ENCODE data around the gene RTN4. TPM values are rescaled to one million over a fixed set of nuclear protein-coding genes. Genes with fewer than 3 reads are reported as not detected.

The RTN4 gene
- polyA plus RNA-seq, 1 donor (not counting 4 experiments of a cell fraction or from before 2014, with no cell fraction given) = 406 TPM

DNA sequence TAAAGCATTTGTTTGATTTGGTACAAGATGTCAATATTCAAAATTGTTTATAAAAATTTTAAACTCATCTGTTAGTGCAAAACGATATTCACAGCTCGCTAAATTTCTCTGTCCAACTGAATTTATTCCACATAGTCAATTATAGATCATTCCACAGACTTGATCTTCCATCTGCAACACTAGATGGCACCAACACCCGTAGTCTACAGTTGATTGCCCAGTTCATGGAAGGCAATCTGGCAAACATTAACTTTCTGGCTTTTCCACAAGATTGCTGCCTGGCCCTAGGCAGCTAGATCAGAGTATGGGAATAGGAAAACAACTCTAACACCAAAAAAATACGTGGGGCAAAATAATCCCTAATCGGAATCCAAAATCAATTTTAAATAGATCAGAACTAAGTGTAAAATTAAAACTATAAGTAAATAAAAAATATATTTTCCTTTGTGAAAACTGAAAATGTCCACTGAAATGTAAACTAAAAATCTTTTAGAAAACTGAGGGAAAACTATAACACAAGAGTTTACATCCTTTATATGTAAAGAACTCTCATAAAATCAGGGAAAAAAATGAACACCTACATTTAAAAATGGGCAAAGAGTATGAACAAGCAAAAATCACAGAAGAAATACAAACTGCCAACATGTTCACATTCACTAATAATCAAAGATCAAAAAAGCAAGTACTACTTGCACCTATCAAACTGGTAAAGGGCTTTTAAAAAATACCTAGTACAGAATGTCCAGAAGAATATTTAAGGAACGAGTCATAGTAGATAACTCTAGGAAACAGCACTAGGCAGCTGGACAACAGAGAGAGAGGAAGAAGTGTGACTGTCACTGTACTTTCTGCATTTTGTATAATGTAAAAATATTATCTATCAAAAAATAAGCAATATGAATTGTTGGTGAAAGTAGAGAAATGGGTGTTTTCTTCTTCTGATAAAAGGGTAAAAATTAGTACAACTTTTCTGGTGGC is 35.0 kb downstream of the RTN4 start:
- Histone ChIP-seq H3K9me1 (ENCODE audit: control insufficient read depth, extremely low read depth, insufficient read depth, low read length) (no peaks in the 10 kb centered on the region), H3K27me3 (ENCODE audit: control insufficient read depth, extremely low read depth, insufficient read depth, low read length) (no peaks in the 10 kb centered on the region), H3K27ac (ENCODE audit: control insufficient read depth, insufficient read depth, low read length) (no peak overlapping the region), H3K4me3 (ENCODE audit: control insufficient read depth in 2 of 3, extremely low read depth in 1 of 3, insufficient read depth in 2 of 3, low read depth in 1 of 3, low read length in 3 of 3) (peak overlapping the region in 1 of 3 experiments; percentile 28), H3K4me1 (ENCODE audit: control insufficient read depth, extremely low read depth, insufficient read depth, low read length) (peaks cover 69% of the 10 kb centered on the region), H2AFZ (ENCODE audit: control insufficient read depth, low read length) (no peak overlapping the region), H4K20me1 (ENCODE audit: control insufficient read depth, extremely low read depth, insufficient read depth, low read length) (peaks cover 19% of the 10 kb centered on the region), H3K9ac (ENCODE audit: control insufficient read depth, extremely low read depth, insufficient read depth, low read length) (no peak overlapping the region), H3K36me3 (ENCODE audit: control insufficient read depth in 2 of 2, extremely low read depth in 1 of 2, insufficient read depth in 2 of 2, low read length in 2 of 2) (peaks cover 0 to 2% of the 10 kb centered on the region in 2 experiments), H3K79me2 (ENCODE audit: control insufficient read depth, insufficient read depth, low read length) (peaks cover 99% of the 10 kb centered on the region), H3K4me2 (ENCODE audit: control insufficient read depth, extremely low read depth, insufficient read depth, low read depth, low read length) (peak overlapping the region; percentile 58), H3K9me3 (ENCODE audit: control insufficient read depth, low read depth, low read length) (no peaks in the 10 kb centered on the region)
- dilution Hi-C loops (cut with MboI; ENCODE audit: extremely low pct_ligation_motif_present, low sequenced_read_pairs) = no loop called here
- peak; percentile 77 for FAIRE-seq
- no peak for DNase-seq (ENCODE audit: low read depth, low spot score)
- no peak for TF ChIP-seq EZH2 (IDR thresholded peaks at IDR 0.05; ENCODE audit: low read length)
- TF ChIP-seq, protein P1, sequence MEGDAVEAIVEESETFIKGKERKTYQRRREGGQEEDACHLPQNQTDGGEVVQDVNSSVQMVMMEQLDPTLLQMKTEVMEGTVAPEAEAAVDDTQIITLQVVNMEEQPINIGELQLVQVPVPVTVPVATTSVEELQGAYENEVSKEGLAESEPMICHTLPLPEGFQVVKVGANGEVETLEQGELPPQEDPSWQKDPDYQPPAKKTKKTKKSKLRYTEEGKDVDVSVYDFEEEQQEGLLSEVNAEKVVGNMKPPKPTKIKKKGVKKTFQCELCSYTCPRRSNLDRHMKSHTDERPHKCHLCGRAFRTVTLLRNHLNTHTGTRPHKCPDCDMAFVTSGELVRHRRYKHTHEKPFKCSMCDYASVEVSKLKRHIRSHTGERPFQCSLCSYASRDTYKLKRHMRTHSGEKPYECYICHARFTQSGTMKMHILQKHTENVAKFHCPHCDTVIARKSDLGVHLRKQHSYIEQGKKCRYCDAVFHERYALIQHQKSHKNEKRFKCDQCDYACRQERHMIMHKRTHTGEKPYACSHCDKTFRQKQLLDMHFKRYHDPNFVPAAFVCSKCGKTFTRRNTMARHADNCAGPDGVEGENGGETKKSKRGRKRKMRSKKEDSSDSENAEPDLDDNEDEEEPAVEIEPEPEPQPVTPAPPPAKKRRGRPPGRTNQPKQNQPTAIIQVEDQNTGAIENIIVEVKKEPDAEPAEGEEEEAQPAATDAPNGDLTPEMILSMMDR (optimal IDR thresholded peaks at IDR 0.05 in 1 of 3, IDR thresholded peaks at IDR 0.05 in 1 of 3, conservative IDR thresholded peaks at IDR 0.05 in 1 of 3; ENCODE audit: extremely low read depth in 1 of 3, insufficient read depth in 2 of 3, low read length in 3 of 3) = peak; percentile 46 to 75 (median 60)

DNA sequence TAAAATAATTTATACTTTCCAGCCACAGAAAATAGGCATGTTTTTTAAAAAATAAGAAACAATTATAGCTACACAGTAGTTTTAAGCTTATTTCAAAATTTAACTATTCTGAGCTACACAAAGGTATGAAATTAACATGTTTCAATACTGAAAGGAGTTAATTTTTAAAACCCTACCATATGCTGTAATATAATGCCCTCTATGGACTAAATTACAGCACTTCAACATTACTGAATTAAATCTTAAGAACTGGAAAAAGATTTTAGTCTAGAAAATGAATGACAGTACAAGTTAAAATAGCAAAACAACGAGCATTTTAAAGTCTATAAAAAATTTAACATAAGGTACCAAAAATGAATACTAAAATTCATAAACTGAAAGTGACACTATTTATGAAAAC is 36.3 kb downstream of the RTN4 start:
- Histone ChIP-seq H3K9me3 (ENCODE audit: control insufficient read depth, low read depth, low read length) (no peaks in the 10 kb centered on the region), H3K9ac (ENCODE audit: control insufficient read depth, extremely low read depth, insufficient read depth, low read length) (no peak overlapping the region), H3K4me2 (ENCODE audit: control insufficient read depth, extremely low read depth, insufficient read depth, low read depth, low read length) (peak overlapping the region; percentile 47), H3K79me2 (ENCODE audit: control insufficient read depth, insufficient read depth, low read length) (peaks cover 99% of the 10 kb centered on the region), H3K4me1 (ENCODE audit: control insufficient read depth, extremely low read depth, insufficient read depth, low read length) (peaks cover 72% of the 10 kb centered on the region), H4K20me1 (ENCODE audit: control insufficient read depth, extremely low read depth, insufficient read depth, low read length) (peaks cover 19% of the 10 kb centered on the region), H3K4me3 (ENCODE audit: control insufficient read depth in 2 of 3, extremely low read depth in 1 of 3, insufficient read depth in 2 of 3, low read depth in 1 of 3, low read length in 3 of 3) (no peak overlapping the region), H3K36me3 (ENCODE audit: control insufficient read depth in 2 of 2, extremely low read depth in 1 of 2, insufficient read depth in 2 of 2, low read length in 2 of 2) (peaks cover 2 to 3% of the 10 kb centered on the region in 2 experiments), H2AFZ (ENCODE audit: control insufficient read depth, low read length) (no peak overlapping the region), H3K27ac (ENCODE audit: control insufficient read depth, insufficient read depth, low read length) (peak overlapping the region; percentile 1), H3K9me1 (ENCODE audit: control insufficient read depth, extremely low read depth, insufficient read depth, low read length) (no peaks in the 10 kb centered on the region), H3K27me3 (ENCODE audit: control insufficient read depth, extremely low read depth, insufficient read depth, low read length) (no peaks in the 10 kb centered on the region)
- dilution Hi-C loops (cut with MboI; ENCODE audit: extremely low pct_ligation_motif_present, low sequenced_read_pairs) = no loop called here
- no peak for TF ChIP-seq EZH2 (IDR thresholded peaks at IDR 0.05; ENCODE audit: low read length)
- TF ChIP-seq, protein P1 (optimal IDR thresholded peaks at IDR 0.05 in 1 of 3, IDR thresholded peaks at IDR 0.05 in 1 of 3, conservative IDR thresholded peaks at IDR 0.05 in 1 of 3; ENCODE audit: extremely low read depth in 1 of 3, insufficient read depth in 2 of 3, low read length in 3 of 3) = no peak
- DNase-seq (ENCODE audit: low read depth, low spot score) = no peak
- FAIRE-seq = no peak
